Esophagus squamous epithelium (tissue), 4 donors: ENCODE results near the gene C3orf18.

Experiments used
- POLR2A ChIP-seq, 4 donors: fragments of 450-650 bp; IDR thresholded peaks; one replicate each; pipeline ENCODE4 v1.6.1; 2017; ENCODE audit warnings: antibody characterized with exemption in 4 of 4, mild to moderate bottlenecking in 4 of 4, moderate library complexity in 3 of 4
- TF ChIP-seq, protein P1 (sequence below), 6 experiments: fragments of 450-650 bp in 4 of 6; fragments of 200-600 bp in 2 of 6; sonication (generic) in 2 of 6; IDR thresholded peaks; one replicate each; pipeline ENCODE4 v1.5.1; 2016 to 2019; ENCODE audit warnings: antibody characterized with exemption in 6 of 6, mild to moderate bottlenecking in 4 of 6, moderate library complexity in 4 of 6

DNA sequence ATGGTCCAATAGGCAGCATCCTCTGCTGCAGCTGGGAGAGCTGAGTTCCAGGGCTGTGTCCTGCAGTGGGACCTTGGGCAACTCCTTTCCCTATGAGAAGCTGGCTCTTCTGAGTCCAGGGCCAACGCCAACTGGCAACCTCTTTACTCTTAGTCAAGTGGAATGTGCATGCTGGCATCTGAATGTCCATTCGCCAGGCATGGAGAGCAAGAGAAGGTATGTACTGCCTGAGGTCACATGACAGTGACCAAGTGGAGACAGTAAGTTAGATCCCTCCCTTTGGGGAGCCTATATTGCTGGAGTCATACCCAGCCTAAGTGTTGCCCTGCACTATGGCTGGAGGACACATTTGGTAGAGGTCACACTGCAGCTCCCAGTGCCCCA is 13.9 kb upstream of the C3orf18 start:
- TF ChIP-seq POLR2A (IDR thresholded peaks at IDR 0.05), result no peak
- TF ChIP-seq, protein P1, sequence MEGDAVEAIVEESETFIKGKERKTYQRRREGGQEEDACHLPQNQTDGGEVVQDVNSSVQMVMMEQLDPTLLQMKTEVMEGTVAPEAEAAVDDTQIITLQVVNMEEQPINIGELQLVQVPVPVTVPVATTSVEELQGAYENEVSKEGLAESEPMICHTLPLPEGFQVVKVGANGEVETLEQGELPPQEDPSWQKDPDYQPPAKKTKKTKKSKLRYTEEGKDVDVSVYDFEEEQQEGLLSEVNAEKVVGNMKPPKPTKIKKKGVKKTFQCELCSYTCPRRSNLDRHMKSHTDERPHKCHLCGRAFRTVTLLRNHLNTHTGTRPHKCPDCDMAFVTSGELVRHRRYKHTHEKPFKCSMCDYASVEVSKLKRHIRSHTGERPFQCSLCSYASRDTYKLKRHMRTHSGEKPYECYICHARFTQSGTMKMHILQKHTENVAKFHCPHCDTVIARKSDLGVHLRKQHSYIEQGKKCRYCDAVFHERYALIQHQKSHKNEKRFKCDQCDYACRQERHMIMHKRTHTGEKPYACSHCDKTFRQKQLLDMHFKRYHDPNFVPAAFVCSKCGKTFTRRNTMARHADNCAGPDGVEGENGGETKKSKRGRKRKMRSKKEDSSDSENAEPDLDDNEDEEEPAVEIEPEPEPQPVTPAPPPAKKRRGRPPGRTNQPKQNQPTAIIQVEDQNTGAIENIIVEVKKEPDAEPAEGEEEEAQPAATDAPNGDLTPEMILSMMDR (IDR thresholded peaks at IDR 0.05), result no peak
